GM21529 (cell line): ENCODE measurements around the gene FMOD.

Source experiments
- ATAC-seq: cut with Tn5 transposase; IDR thresholded peaks from one replicate; pipeline ENCODE4 v1.9.1; 2021; ENCODE audit not compliant: unreplicated experiment

The FMOD gene

GRCh38 chr1:203306965-203307541 is 43.9 kb downstream of the FMOD start:
- no peak for ATAC-seq

- ATAC-seq: no peak
These were observed 44.6 kb downstream of the FMOD start for GRCh38 chr1:203306089-203306964.

- ATAC-seq: peak; percentile 3
These were observed 45.2 kb downstream of the FMOD start for GRCh38 chr1:203305809-203306088.

- ATAC-seq: peak; percentile 69
These were observed 45.8 kb downstream of the FMOD start, which contains the start of gene BTG2 for GRCh38 chr1:203304919-203305808. Gene BTG2 (plus strand): TSS chr1:203305519. CDS start chr1:203305607, 88 bp downstream.

- no peak for ATAC-seq
These were observed 46.5 kb downstream of the FMOD start for GRCh38 chr1:203304391-203304918.

- no peak for ATAC-seq
These were observed 48.0 kb downstream of the FMOD start for GRCh38 chr1:203302894-203303293.

GRCh38 chr1:203302456-203302855 is 48.5 kb downstream of the FMOD start:
- no peak for ATAC-seq

- ATAC-seq: no peak
These were observed 49.6 kb downstream of the FMOD start for GRCh38 chr1:203301331-203301668.

GRCh38 chr1:203300441-203301330 is 50.2 kb downstream of the FMOD start:
- ATAC-seq: peak; percentile 3

GRCh38 chr1:203299719-203300429 is 51.0 kb downstream of the FMOD start:
- ATAC-seq: peak; percentile 38

GRCh38 chr1:203299169-203299568 is 51.8 kb downstream of the FMOD start:
- peak; percentile 58 for ATAC-seq

- ATAC-seq: no peak
These were observed 54.4 kb downstream of the FMOD start for GRCh38 chr1:203296460-203297073.

- no peak for ATAC-seq
These were observed 55.1 kb downstream of the FMOD start for GRCh38 chr1:203295796-203296195.

- ATAC-seq: no peak
These were observed 59.5 kb downstream of the FMOD start for GRCh38 chr1:203291201-203292096.
